Neural cell (in vitro differentiated cells): ENCODE measurements around the gene ELAPOR2.

ENCODE experiments used
- CTCF ChIP-seq: fragments of 450-650 bp; IDR thresholded peaks from 2 replicates; pipeline ENCODE4 v1.5.1; 2014; ENCODE audit warnings: antibody characterized with exemption, mild to moderate bottlenecking, moderate library complexity; ENCODE audit not compliant: poor library complexity, severe bottlenecking
- EP300 ChIP-seq: fragments of 450-650 bp; conservative IDR thresholded peaks from 2 replicates; pipeline ENCODE4 v1.6.1; 2014; ENCODE audit warnings: antibody characterized with exemption, mild to moderate bottlenecking, moderate library complexity; ENCODE audit not compliant: poor library complexity, severe bottlenecking
- RAD21 ChIP-seq: fragments of 450-650 bp; conservative IDR thresholded peaks from 2 replicates; pipeline ENCODE4 v1.6.1; 2014; ENCODE audit warnings: antibody characterized with exemption, mild to moderate bottlenecking, moderate library complexity

GRCh38 chr7:87094322-87094721 lies 34.9 kb upstream of the ELAPOR2 start:
- no peak for TF ChIP-seq RAD21
- TF ChIP-seq CTCF, result no peak
- no peak for TF ChIP-seq EP300
